ENCODE measurements around the gene CA10.

DNA sequence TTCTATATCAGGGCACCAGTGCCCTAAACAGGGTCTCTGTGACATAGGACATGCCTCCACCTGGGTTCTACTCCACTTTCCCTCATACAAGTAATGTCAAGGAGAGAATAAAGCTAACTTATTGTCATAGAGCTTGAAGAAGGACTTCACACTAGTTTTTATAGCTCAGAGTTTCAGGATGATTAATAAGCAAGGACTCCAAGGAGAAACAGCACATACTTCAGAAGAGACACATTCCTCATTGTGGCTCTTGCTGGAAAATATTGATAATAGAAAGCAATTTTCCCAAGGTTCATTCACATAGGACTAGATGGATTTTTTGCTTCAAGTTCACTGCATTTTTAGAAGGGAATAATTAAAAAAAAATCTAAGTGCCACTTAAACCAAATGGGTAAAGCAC is 133.3 kb downstream of the CA10 start:
- no peak for TF ChIP-seq EZH2 (IDR thresholded peaks at IDR 0.05; ENCODE audit: insufficient read depth, poor library complexity, severe bottlenecking)
- TF ChIP-seq EZH2phosphoT487 (IDR thresholded peaks at IDR 0.05; ENCODE audit: insufficient read depth, low read depth), result no peak
